HG03103 (cell line): ENCODE data around the gene LANCL1.

ENCODE experiments used
- ATAC-seq: cut with Tn5 transposase; IDR thresholded peaks from one replicate; pipeline ENCODE4 v1.9.1; 2021; ENCODE audit warnings: low read depth; ENCODE audit not compliant: unreplicated experiment

The LANCL1 gene

DNA sequence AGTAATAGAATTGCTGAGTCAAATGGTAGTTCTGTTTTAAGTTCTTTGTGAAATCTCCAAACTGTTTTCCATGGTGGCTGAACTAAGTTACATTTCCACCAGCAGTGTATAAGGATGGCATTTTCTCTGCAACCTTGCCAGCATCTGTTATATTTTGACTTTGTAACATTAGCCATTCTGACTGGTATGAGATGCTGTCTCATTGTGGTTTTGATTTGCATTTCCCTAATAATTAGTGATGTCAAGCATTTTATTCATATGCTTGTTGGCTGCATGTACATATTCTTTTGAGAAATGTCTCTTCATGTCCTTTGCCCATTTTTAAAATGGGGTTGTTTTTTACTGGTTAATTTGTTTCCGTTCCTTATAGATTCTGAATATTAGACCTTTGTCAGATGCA is 63.9 kb downstream of the LANCL1 start:
- no peak for ATAC-seq

DNA sequence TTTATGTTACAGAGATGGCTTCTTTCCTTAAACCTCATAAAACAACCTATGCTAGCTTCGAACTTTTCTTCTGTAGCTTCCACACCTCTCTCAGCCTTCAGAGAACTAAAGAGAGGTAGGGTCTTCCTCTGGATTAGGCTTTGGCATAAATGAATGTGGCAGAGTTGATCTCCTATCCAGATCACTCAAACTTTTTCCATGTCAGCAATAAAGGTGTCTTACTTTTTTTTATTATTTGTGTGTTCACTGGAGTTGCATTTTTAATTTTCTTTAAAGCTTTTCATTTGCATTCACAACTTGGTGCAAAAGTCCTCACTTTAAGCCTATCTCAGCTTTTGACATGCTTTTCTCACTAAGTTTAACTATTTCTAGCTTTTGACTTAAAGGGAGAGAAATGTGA is 66.0 kb downstream of the LANCL1 start:
- ATAC-seq: no peak

DNA sequence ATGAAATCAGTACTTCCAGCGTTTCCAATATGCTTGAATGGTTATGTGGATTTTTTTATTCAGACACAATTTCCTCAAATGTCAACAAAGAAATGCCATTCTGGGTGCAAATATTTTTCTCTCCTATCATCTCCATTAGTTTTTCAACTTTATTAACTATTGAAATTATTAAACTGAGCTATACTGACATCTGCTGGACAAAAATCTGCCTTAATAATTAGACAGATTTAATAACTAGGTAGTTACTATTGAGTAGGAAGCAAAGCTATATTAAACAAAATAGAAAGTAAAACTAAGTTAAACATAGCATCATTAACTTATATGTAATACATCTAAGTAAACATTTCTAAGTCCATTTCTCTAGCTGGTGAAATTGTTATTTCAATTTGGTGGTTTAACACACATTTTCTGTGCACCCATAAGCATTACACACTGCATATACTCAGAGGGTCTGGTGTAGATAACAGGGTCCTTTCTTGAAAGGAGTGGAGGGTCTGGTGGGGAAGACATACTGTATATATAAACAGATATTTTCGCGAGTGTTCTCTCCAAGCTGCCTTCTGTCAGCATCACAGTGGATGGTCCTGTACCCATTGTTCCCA is 77.0 kb downstream of the LANCL1 start:
- no peak for ATAC-seq

DNA sequence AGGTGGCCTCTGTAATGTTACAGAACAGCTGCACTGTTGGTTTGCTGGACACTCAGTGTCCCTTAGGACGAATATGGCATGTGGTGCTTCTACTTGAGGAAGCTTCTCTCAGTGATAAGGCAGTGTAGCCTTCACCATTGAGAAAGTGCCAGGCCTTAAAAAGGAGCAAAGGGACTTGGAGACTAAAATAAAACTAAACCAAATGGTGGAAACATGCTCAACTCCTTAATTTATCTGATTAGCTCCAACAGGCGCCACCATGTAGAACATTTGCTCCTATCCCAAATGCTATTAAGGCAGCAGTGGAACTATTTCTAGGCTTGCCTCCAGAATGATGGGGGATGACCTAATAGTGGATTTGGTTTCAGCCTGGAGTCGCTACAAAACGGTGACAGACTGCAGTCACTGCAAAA is 84.1 kb downstream of the LANCL1 start:
- ATAC-seq: no peak

DNA sequence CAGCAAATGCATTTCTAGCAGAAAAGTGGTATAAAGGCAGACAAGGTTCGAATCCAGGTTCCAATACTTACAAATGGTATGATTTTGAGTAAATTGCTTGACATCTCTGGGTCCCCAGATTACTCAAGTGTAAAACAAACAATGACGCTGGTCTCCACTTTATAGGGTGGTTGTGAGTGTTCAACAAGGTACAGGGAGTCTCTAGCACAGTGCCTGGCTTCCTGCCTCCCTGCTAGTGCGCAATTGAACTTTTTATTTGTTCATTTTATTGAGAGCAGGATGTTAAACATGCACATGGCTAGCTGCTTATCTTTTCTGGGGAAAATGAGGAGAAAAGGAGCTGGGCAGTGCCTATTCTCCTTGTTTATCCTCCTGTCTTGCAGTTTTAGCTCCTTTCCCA is 86.7 kb downstream of the LANCL1 start:
- no peak for ATAC-seq

DNA sequence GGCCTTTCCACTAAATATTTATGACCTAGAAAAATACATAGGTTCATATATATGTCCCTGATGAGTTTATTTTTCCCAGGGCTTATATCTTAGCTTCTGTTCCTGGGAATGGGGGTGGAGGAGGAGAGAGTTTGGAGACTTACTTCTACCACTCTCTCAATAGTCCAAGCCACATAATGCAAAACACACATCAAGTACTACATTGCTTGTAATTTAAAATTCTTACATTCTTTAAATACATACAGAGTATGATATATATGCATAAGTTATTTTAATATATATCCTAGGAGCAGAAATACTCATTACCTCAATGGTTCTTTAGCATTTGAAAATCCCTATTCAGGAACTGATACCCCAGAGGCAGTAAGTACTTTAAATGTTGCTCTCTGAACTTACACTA is 88.4 kb downstream of the LANCL1 start:
- no peak for ATAC-seq

DNA sequence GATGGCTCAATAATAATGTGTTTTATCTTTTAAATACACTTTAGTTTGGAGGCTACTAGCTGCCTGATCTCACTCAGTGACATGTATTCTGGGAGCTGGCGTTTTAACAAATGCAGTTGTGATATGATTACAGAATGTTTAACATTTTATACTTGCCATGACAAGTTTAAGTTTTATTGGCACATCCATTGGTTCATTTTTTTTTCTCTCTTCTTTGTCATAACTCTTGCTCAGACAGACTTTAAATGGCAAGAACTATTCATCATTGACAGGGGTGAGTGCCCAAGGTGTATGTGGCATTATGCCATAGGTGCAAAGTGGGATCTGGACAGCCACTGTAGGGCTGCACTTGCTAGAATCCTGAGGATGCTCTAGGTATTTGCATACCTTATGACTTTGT is 89.5 kb downstream of the LANCL1 start:
- no peak for ATAC-seq
